GM12878 (cell line): ENCODE results near the gene SP4. TPM values are rescaled to one million over a fixed set of nuclear protein-coding genes. Genes with fewer than 3 reads are reported as not detected.
A peak's percentile ranks its signal among the peaks of the same experiment; 100 is the strongest.

Experiments used
- ATAC-seq: fragments of 200-7000 bp; cut with Tn5 transposase; 3 replicates; pipeline ENCODE4 v1.9.1; 2020; ENCODE audit warnings: mild to moderate bottlenecking, moderate library complexity
- BruUV-seq: library from RNA; stranded (reverse); fragments of 400-500 nt; replicated peaks from 2 replicates; lab custom pipeline; 2021; lab: Mats Ljungman, UMichigan
- CTCF ChIA-PET: fragments of 300-600 bp; sonication (Branson Sonifier 250); formaldehyde crosslinking; extraction: SDS; loops from one replicate; lab custom pipeline; 2021; ENCODE audit warnings: inconsistent platforms; lab: Yijun Ruan, JAX
- POLR2A ChIA-PET: fragments of 350-600 bp; formaldehyde crosslinking; extraction: SDS; loops from one replicate; lab custom pipeline; 2021; ENCODE audit warnings: inconsistent platforms; lab: Charles Lee
- RAD21 ChIA-PET: fragments of 300-600 bp; sonication (Branson Sonifier 250); formaldehyde crosslinking; loops from one replicate; lab custom pipeline; 2023; ENCODE audit warnings: antibody characterized with exemption; ENCODE audit not compliant: unreplicated experiment; lab: Charles Lee
- SMC1A ChIA-PET: fragments of 300-600 bp; sonication (Branson Sonifier 250); formaldehyde crosslinking; loops from one replicate; lab custom pipeline; 2023; ENCODE audit not compliant: unreplicated experiment, uncharacterized antibody; lab: Charles Lee
- DNase-seq: peaks from one replicate; pipeline ENCODE4 v3.0.0-alpha.2; 2011; ENCODE audit warnings: low read depth, low spot score
- FAIRE-seq: peaks from 3 replicates; lab custom pipeline; 2011; peaks lifted over from hg19 to GRCh38; lab: Jason Lieb, UNC
- H2AFZ ChIP-seq: 2 replicates; pipeline ENCODE4 v1.6.0; 2011; ENCODE audit warnings: low read depth, low read length, control low read depth; ENCODE audit not compliant: control insufficient read depth
- H3K27ac ChIP-seq: 2 replicates; pipeline ENCODE4 v1.5.1; 2011; ENCODE audit warnings: control low read depth; ENCODE audit not compliant: control insufficient read depth, insufficient read depth
- H3K27me3 ChIP-seq, 2 experiments: replicated peaks in 1 of 2; 2 replicates each; pipeline versions ENCODE4 v1.6.0 to v1.6.1; 2011; ENCODE audit warnings: low read length in 1 of 2; ENCODE audit not compliant: control insufficient read depth in 2 of 2, insufficient read depth in 2 of 2
- H3K36me3 ChIP-seq, 2 experiments: 2 replicates each; pipeline ENCODE4 v1.5.1; 2011; ENCODE audit warnings: low read length in 1 of 2; ENCODE audit not compliant: control insufficient read depth in 2 of 2, insufficient read depth in 2 of 2
- H3K4me1 ChIP-seq: 2 replicates; pipeline ENCODE4 v1.6.1; 2011; ENCODE audit warnings: mild to moderate bottlenecking, low read length, moderate library complexity, mixed read lengths; ENCODE audit not compliant: control insufficient read depth, insufficient read depth
- H3K4me2 ChIP-seq: 2 replicates; pipeline ENCODE4 v1.6.0; 2011; ENCODE audit warnings: control low read depth; ENCODE audit not compliant: control insufficient read depth, insufficient read depth
- H3K4me3 ChIP-seq: fragments of 200-600 bp; sonication (generic); 2 replicates; pipeline ENCODE4 v1.5.1; 2016
- H3K79me2 ChIP-seq: 2 replicates; pipeline ENCODE4 v1.6.0; 2011; ENCODE audit warnings: low read length; ENCODE audit not compliant: control insufficient read depth, insufficient read depth
- H3K9ac ChIP-seq: 2 replicates; pipeline ENCODE4 v1.8.0; 2011; ENCODE audit warnings: low read length, control low read depth, mixed read lengths; ENCODE audit not compliant: control insufficient read depth, insufficient read depth
- H3K9me3 ChIP-seq: replicated peaks from 3 replicates; pipeline ENCODE4 v1.5.1; 2011; ENCODE audit warnings: mild to moderate bottlenecking, low read length; ENCODE audit not compliant: control insufficient read depth, insufficient read depth
- H4K20me1 ChIP-seq: 2 replicates; pipeline ENCODE4 v1.6.0; 2011; ENCODE audit not compliant: control insufficient read depth, insufficient read depth
- ATF7 ChIP-seq: fragments of 450-650 bp; IDR thresholded peaks from 2 replicates; pipeline ENCODE4 v1.6.1; 2016; ENCODE audit warnings: low read depth, mild to moderate bottlenecking
- BCL3 ChIP-seq: IDR thresholded peaks from 2 replicates; pipeline ENCODE4 v1.6.1; 2011; ENCODE audit warnings: borderline replicate concordance, low read depth, mild to moderate bottlenecking, moderate library complexity, low read length; ENCODE audit not compliant: insufficient read depth, poor library complexity, severe bottlenecking
- CBX5 ChIP-seq: sonication (generic); IDR thresholded peaks from 2 replicates; pipeline ENCODE4 v1.6.1; 2016; ENCODE audit warnings: low read depth, moderate library complexity, mild to moderate bottlenecking, inconsistent platforms
- DPF2 ChIP-seq: fragments of 450-650 bp; IDR thresholded peaks from 2 replicates; pipeline ENCODE4 v1.6.1; 2017; ENCODE audit warnings: mild to moderate bottlenecking
- ELK1 ChIP-seq: IDR thresholded peaks from 2 replicates; pipeline ENCODE4 v1.6.1; 2012; ENCODE audit warnings: low read depth, low read length, improper control_type of control experiment
- KAT2A ChIP-seq: conservative IDR thresholded peaks from 2 replicates; pipeline ENCODE4 v1.6.1; 2011; ENCODE audit warnings: low read depth, low read length; ENCODE audit not compliant: control insufficient read depth
- NFYA ChIP-seq: IDR thresholded peaks from 2 replicates; pipeline ENCODE4 v1.6.1; 2011; ENCODE audit warnings: low read depth, mild to moderate bottlenecking, low read length, improper control_type of control experiment, borderline replicate concordance
- PAX5 ChIP-seq: IDR thresholded peaks from 2 replicates; pipeline ENCODE4 v1.6.1; 2011; ENCODE audit warnings: low read depth, low read length, borderline replicate concordance
- RUNX3 ChIP-seq: IDR thresholded peaks from 2 replicates; pipeline ENCODE4 v1.6.1; 2012; ENCODE audit warnings: low read length, inconsistent platforms
- TCF3 ChIP-seq: IDR thresholded peaks from 2 replicates; pipeline ENCODE4 v1.6.1; 2012; ENCODE audit warnings: low read depth, mild to moderate bottlenecking, low read length, borderline replicate concordance; ENCODE audit not compliant: insufficient read depth
- WGBS: methylation state at CpG from one replicate; pipeline ENCODE4 v1.1.6; 2016; ENCODE audit warnings: low lambda C conversion rate; ENCODE audit not compliant: insufficient replicate concordance, insufficient coverage; ENCODE audit errors: missing lambda C conversion rate; 5-methylcytosine and 5-hydroxymethylcytosine counted together
- in situ Hi-C: fragments of 300-500 bp; cut with MboI; formaldehyde crosslinking; loops from 9 replicates; pipeline ENCODE4 v1.14.3; 2018; ENCODE audit warnings: mixed read lengths
- intact Hi-C: fragments of 100-400 bp; cut with micrococcal nuclease; formaldehyde crosslinking; loops from one replicate; pipeline ENCODE4 v1.14.2; 2022; ENCODE audit not compliant: unreplicated experiment
- microRNA counts: library from miRNA; unstranded; fragments of <30 nt; microRNA quantifications from one replicate; lab custom pipeline; 2016
- microRNA-seq: library from miRNA; unstranded; fragments of <30 nt; microRNA quantifications from one replicate; pipeline ENCODE4, GENCODE V29; 2018
- polyA plus RNA-seq, 11 experiments: library from polyadenylated mRNA; depleted of rRNA in 4 of 11; unstranded in 6 of 11; stranded (reverse) in 5 of 11; fragments of >200 nt; fragmentation: Nextera tagmentation in 4 of 11; fragmentation: Illumina TruSeq in 1 of 11; extraction: Ambion mirVana in 4 of 11; extraction: Trizol in 1 of 11; gene quantifications; 1 replicate in 1 of 11; 2 replicates in 10 of 11; pipeline versions ENCODE4 v1.2.1 to v1.2.3, GENCODE V29; 2011 to 2016; ENCODE audit warnings: inconsistent platforms in 2 of 11, missing spikeins in 2 of 11, low read depth in 1 of 11
- small RNA-seq: library from RNA; depleted of rRNA; stranded (forward); fragments of <200 nt; gene quantifications from one replicate; pipeline ENCODE3, GENCODE V24; 2014
- total RNA-seq, 4 experiments: library from RNA; depleted of rRNA in 3 of 4; stranded (reverse); fragments of >200 nt in 3 of 4; fragmentation: Illumina TruSeq in 1 of 4; extraction: Trizol in 1 of 4; gene quantifications; 2 replicates each; pipeline versions ENCODE4 v1.2.1 to v1.2.3, GENCODE V29; 2013 to 2021

Gene SP4
- total and polyA plus RNA-seq, 10 of the 15 experiments (the other 5 are each of a cell fraction or from before 2014, with no cell fraction given): 6.2 to 32.4 (median 16.1) TPM

DNA sequence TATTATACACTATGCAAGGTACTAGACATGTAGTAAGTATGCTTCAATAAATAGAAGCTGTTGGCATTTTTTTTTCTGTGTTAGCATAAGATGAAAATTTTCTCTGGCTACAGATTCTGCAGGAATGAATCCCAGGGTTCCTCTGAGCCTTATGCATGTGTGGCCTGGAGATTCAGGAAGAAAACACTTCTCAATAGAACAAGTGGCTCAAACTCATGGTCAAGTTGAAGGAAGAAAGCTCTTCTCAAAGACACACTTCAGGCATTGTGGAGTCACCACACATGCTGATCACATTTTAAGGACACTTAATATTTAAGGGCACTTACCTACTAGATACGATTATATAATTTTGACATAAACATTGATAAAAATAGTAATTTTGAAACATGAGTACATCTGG, 134.5 kb downstream of the SP4 start:
- no peaks in the 10 kb centered on the region for H3K27me3 ChIP-seq
- TF ChIP-seq PAX5: no peak
- no peak for TF ChIP-seq KAT2A
- no peak for TF ChIP-seq BCL3
- TF ChIP-seq RUNX3: no peak
- no peak for TF ChIP-seq ATF7
- no peak for TF ChIP-seq DPF2
- no peak for TF ChIP-seq ELK1
- no peak for TF ChIP-seq CBX5
- TF ChIP-seq NFYA: no peak
- TF ChIP-seq TCF3: no peak
- H3K79me2 ChIP-seq: no peaks in the 10 kb centered on the region
- no peak overlapping the region for H2AFZ ChIP-seq
- 0% methylated on average over 1 of the region's 1 CpG for WGBS
- no TSS peak for BruUV-seq
- ATAC-seq: no peak
- intact Hi-C loops (no loop called here), in situ Hi-C loops (no loop called here)
- H3K9me3 ChIP-seq: no peaks in the 10 kb centered on the region
- SMC1A ChIA-PET: no interaction called here
- H3K9ac ChIP-seq: no peak overlapping the region
- no peaks in the 10 kb centered on the region for H3K36me3 ChIP-seq
- no peak overlapping the region for H3K4me3 ChIP-seq
- no peak overlapping the region for H3K4me2 ChIP-seq
- DNase-seq: no peak
- H3K4me1 ChIP-seq: no peaks in the 10 kb centered on the region
- CTCF ChIA-PET: no interaction called here
- H3K27ac ChIP-seq: no peak overlapping the region
- no peaks in the 10 kb centered on the region for H4K20me1 ChIP-seq
- RAD21 ChIA-PET: no interaction called here
- POLR2A ChIA-PET: no interaction called here
- FAIRE-seq: no peak

MicroRNA genes within 50 kb of the gene (microRNA counts, 767-probe panel; counts per million panel counts)
- microRNA hsa-miR-1183 (lab: Ali Mortazavi, UCI): 1,761 counts per million, percentile 68 among the panel's probes with 10 or more counts

Small RNA genes within 50 kb of the gene (microRNA-seq; reads per million reads assigned to microRNA genes)
- gene MIR1183: not detected

Small RNA genes within 50 kb of the gene (small RNA-seq; reads per million reads assigned to genes)
- gene MIR1183 (not detected), gene RNU1-15P (not detected)

Other genes with a start within 250 kb of the SP4 start
- gene DNAH11, start 115.0 kb downstream of the SP4 start, total RNA-seq (2014; rRNA removed): under 0.01 and 0.06 TPM in 2 replicates
- gene DNAH11, start 115.0 kb downstream of the SP4 start, total RNA-seq (2014; rRNA removed; fragmentation: Illumina TruSeq; extraction: Trizol): 0.04 and 0.28 TPM in 2 replicates
- 0.03 and 0.27 TPM in 2 replicates for gene DNAH11, start 115.0 kb downstream of the SP4 start, total RNA-seq (2021)
- gene DNAH11, start 115.0 kb downstream of the SP4 start, polyA plus RNA-seq (2011; rRNA removed): 0.12 and 0.23 TPM in 2 replicates
- 0.09 and 1.1 TPM in 2 replicates for gene DNAH11, start 115.0 kb downstream of the SP4 start, polyA plus RNA-seq (2014; fragmentation: Illumina TruSeq; extraction: Trizol)
- under 1 TPM; 0.09 to 0.29 TPM for gene DNAH11, start 115.0 kb downstream of the SP4 start, polyA plus RNA-seq (2014; fragmentation: Nextera tagmentation; extraction: Ambion mirVana)
- gene DNAH11, start 115.0 kb downstream of the SP4 start, polyA plus RNA-seq (2014; rRNA removed): 0.03 and 0.12 TPM in 2 replicates
- under 1 TPM; 0.16 to 0.56 TPM for gene DNAH11, start 115.0 kb downstream of the SP4 start, polyA plus RNA-seq (2016; fragmentation: Nextera tagmentation; extraction: Ambion mirVana)